CD4-positive, alpha-beta T cell treated with Interleukin-12 subunit alpha and Interleukin-12 subunit beta, for 1 hour (primary cell): ENCODE measurements around the gene S100A10.

Source experiments
- DNase-seq: peaks from one replicate; pipeline ENCODE4 v3.0.0-alpha.2; 2020

The S100A10 gene

DNA sequence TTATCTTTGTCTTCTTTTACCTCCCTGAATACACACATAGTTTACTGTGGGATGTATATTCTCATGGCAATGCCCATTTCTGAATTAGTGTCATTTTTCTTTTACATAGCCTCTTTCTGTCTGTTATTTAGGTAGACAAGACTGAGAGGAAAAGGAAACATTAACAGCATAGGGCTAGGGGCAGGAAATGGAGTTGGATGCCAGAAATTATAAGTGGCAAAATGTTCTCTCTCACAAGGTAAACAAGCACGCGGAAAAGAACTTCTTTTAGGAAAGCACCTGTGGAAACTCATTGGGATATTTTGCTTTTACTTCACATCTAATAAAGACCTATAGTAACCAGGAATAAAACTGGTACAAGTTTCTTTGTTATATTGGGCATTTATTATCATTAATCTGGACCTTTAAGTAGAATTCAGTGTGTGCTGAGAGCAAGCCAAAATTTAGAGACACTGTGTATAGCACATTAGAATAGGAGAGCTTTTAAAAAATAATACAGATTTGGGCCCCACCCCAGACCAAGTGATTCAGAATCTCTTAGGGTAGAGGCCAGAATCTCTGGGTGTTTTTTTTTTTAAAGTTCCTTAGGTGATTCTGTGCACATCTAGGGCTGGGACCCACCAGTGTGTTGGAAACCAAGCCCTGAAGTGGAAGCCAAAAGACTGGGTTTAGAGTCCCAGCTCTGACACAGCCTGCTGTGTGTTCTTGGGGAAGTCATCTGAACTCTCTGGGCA, 32.7 kb downstream of the S100A10 start:
- DNase-seq: no peak

DNA sequence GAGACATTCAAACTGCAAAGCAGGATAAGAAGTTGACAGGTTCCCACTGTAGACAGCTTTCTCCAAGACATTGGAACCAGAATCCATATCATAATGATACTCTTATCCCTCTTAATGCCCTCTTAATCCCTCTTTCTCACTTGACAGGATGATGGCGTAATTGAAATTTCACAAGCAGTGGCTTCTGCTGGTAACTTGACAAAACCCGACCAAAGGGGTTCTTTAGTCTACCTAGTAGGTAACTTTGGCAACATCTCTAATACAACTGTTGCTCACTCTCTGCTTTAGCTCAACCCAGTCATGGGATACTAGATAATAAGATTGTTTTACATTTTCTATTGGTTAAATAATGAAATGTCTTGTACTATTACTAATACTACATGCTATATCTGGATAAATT, 34.7 kb downstream of the S100A10 start:
- DNase-seq: no peak

DNA sequence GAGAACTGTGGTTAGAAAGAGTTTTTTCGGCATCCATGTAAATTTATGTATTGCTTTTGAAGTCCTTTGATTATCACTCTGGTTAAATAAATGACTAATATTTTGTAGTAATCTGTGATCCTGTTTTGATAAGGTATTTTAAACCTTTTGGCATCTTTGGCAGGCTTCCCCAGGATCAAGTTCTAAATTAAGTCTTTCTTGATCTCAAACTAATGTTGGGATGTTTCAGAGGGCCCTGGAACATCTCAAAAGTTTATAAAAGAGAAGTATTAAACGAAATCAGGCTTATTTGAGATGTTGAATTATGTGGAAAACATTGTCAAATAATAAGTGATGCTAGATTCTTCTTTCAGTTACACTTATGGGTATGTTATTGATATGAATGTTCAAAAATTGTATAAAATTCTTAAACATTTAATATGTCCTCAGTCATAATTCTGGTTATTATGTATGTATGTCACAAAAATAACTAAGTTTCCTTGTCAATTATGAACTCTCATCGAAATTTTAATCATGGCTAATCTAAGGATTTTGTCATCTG, 36.6 kb downstream of the S100A10 start:
- no peak for DNase-seq

DNA sequence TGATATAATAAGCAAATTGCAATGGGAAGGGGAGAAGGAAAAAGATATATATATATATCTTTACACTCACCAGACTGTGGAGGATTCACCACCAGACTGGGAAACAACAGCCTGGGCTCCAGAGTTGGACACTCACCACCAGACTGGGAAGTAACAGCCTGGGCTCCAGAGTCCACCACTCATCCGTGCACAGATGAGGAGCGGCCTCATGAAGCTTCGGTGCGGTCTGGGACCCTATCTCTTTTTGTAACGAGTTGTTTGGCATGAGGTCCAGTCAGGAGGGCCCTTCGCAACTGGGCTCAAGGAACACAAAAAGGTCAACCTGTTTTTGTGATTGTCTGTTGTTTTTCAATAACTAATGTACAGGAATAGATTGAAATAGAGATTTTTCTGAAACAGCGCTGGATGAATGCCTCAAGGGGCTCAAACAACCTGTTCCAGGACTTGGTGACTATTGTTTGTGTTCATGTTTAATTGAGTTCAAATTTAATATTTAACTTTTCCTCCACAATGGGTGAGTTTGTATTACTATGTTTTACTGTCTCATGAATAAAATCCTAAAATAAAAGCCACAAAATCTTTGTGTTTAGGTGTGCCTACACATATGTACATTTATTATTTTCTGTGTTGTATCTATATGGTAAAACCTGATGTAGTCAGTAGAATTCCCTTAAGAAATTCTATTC, 40.1 kb downstream of the S100A10 start:
- no peak for DNase-seq

DNA sequence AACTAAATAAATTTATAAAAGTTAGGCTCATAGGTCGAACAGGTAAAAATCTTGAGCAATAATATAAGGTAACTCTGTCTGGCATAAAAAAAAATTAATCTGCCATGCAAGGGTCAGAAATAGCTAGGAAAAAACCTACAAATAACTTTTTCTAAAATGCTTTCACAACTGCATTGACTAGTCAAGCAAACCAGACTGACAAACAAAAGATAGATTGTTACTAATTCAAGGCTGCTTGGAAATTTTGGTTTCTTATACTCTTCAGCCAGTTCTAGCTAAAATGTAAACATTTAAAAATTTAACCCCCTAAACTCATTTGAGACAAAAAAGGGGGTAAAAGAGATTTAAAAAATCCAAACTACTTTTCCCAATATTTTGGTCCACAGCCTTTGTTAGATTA, 40.8 kb downstream of the S100A10 start:
- no peak for DNase-seq

DNA sequence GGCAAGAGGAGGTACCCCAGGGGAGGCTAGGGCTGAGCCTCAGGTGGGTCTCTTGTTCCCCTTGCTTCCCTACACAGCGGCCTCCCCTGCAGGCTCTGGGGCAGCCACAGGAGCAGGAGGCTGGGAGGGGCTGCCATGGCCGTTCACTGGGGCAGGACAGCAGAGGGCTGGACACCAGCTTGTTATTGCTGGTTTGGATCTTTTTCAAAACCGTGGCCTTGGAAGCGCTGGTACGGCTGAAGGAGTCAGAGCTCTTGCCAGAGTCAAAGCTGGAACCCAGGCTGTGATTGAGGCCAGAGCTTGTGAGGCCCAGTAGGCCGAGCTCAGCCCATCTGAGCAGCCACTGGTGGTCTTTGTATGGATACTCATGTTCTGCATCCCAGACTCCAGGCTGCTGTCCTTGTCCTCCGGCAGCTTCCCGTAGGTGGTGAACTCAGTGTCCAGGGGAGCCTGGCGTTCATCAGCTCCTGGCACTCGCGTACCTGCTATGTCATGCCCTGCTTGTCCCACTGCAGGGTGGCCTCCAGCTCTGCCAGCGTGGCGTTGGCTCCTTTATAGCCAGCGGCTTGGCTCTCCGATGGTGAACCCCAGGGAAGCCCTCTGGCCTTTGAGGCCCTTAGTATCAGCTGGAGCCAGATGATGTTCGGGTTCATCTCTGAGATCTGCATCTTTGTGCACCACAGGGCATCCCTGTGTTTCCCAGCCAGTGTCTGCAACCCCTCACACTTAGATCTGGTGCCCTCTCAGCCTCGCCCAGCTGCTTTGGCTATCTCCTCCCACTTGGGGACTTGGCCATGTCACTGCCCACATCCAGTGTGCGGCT, 44.1 kb downstream of the S100A10 start:
- no peak for DNase-seq

DNA sequence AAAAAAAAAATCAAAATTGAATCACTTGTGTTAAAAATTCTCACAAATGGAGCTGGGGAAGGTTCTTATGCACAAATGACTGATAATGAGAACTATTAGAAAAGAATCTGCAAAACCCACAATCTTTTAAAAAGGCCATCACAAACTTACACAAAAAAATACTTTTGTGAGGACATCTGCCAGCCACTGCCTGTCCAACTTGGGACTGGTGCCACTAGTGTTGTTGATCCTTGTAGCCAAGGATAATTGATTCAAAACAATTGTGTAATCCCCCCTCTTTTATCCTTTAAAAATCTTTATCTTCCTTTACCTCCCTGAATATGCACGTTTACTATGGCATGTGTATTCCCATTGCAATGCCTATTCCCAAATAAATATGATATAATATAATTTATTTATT, 45.2 kb downstream of the S100A10 start:
- DNase-seq: no peak

DNA sequence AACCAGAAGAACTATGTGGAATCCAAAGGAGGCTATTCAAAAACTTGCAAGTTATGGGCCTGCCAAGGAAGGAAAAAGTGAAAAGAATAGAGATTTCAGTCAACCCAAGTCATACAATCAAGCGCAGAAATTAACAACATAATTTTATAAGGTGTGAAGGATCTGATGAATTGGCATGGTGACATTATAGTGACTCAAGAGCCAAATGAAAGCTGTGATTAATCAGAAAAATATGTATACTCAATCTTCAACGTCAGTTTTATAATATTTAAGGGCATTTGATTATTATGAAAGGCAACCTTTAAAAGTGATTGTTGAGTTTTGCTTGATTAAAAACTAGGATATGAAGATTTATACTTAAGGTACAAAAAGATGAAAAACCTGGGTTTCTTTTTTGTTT, 46.5 kb downstream of the S100A10 start:
- no peak for DNase-seq

DNA sequence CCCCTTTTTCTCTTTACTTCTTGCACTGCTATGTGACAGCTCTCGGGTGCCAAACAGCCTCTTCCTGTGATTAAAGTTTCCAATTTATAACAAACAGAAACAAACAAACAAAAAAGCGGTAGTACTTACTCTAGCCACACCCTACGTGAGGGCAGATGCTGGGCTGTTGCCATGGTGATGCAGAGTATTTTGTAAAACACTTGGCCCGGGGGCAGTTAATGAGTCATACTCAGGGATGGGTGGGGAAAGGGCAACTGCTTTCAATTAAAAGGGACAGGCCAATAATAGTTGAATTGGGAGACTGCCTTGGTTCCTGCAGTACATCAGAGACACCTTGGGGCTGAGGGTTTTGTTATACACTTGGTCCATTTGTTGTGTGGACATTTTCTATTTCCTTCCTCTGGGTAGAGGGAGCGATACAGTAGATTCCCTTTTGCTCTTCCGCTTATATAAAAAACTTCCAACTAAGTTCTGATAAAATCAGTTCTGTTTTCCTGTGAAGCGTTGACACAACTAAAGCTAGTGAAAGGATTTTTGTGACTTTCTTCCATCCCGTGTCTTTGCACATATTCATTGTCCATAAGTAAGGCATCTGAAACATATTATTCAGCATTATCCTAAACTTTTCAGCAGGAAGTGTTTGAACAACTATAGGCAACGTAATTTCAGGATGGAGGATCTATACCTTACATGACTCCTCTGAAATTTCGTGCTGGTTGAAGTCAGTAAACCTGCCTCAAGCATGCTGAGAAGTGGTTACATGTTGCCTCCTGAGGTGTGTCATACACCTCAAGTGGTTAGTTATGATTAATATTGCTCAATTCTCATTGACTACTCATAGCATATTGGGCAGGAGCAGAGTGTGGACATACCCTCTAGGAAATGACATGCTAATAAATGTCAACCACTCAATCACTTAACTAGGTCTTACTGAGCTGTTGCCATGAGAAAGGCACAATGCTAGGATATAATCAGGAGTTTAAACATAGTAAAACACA, 47.6 kb downstream of the S100A10 start:
- DNase-seq: peak; percentile 95

DNA sequence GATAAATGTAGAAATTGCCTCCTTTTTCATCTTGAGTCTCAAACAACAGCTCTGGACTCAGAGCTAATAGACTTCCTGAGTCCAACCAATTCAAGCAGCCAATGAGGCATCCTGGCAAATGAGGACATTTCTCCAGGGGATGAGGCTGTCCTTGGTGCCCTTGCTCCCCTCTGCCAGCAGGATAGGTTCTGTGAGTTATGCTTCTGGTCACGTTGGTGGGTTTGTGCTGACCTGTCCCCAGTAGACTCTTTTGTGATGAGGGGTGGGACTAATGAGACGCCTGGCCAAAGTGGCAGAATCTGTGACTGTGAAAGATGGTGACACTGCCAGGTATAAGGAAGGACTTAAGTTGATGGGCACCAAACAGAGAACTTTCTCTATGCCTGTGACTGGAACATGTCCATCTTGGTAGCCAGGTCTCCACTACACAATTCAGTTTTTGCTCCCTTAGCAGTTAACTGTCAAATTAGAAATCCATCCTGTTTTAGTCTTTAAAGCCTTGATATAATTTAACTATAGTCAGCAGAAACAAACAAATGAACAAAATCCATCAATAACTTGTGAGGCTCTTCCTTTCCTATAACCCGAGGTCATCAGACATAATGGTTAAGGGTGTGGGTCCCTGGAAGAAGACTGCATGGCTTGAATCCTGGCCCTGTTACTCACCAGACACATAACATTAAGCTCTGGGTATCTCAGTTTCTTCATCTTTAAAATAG, 48.6 kb downstream of the S100A10 start:
- peak; percentile 30 for DNase-seq

DNA sequence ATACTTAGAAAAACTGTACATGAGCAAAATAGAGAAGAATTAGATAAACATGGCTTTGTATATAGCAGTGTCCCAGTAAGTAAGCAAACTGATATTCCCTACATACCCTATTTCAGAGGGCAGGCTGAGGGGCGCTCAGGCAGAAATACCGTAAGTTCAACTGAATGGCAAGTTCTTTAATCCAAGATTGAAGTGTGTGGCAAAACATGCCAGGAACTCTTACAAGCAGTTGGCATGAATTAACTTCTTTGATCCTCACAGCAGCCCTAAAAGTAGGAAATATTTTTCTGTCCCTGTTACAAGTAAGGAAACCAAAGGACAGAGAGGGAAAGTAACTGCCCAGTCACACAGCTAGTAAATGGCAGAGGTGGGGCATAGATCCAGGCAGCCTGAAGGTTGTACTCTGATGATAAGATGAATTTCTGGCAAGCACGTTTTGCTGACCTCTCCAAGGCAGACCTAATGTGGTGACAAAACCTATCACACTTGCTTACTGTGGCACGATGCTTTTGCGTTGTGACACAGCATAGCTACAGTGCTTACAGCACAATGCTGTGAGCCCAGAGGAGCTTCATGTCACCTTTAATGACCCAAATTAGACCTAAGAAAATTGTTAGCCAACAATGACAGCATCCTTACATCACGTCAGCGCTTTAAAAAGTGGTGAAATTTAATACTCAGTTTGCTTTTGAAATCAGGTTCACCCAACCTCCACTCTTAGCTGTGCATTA, 49.4 kb downstream of the S100A10 start:
- DNase-seq: peak; percentile 38

DNA sequence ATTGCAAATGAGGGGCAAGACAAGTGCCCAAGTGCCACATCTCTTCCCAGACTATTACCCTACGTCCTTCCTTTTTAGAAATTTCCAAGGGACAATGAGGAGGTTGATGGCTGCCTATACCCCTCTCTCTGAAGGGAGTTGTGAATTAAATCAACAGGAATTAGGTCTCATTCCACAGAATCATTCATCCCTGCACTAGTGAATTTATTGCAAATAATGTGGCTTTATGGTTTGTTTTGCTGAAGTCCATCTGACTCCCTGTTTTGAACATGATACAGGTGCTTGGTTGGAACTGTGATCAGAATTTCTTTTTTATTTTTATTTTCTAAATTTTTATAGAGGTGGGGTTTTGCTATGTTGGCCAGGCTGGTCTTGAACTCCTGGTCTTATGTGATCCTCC, 50.1 kb downstream of the S100A10 start:
- no peak for DNase-seq

DNA sequence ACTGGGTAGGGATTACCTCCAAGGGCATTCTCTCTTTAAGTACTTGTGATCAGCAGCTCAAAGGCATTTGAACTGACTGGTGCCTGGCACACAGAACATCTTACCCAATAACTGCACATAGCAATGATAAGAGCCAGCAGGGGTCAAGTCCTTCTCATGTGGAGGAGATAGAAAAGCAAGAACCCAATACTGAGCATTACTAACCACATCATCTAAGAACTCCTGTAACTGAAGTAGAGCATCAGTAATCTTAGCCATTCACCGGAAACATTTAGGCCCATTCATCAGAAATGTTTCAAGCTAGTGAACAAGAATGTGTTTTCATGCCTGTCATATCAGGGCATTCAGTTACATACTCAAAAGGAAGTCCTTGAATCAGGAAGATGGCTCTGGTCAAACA, 50.8 kb downstream of the S100A10 start:
- DNase-seq: no peak

DNA sequence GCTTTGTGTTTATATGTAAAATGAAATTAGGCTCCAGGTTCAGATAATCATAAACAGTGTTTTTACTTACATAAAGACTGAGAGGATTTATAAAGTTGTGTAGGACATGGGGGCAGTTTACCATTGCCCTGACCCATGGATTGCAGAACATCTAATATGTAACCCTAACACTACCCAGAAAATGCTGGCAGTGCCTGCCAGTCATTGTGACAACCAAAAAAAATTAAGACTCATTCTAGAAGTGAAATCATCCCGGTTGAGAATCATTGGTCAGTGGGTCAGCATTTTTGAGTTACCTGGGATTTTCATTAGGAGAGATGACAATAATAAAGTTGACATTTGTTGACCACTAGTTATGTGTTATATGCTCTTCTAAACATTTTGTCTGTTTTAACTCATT, 53.1 kb downstream of the S100A10 start:
- no peak for DNase-seq

DNA sequence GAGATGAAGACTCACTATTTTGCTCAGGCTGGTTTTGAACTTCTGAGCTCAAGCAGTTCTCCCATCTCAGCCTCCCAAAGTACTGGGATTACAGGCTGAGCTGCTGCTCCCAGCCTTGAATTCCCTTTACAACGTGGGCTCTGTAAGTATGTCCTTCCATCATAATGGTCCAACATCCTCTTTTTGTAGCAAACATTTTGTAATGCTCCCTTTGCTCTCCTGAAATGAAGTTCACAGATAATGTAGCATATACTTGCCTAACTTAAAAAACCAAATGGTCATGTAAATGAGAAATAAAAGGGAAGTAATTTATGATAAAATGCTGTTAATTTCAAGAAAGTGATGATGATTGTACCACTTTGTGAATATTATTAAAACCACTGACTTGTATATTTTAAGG, 53.9 kb downstream of the S100A10 start:
- DNase-seq: no peak

DNA sequence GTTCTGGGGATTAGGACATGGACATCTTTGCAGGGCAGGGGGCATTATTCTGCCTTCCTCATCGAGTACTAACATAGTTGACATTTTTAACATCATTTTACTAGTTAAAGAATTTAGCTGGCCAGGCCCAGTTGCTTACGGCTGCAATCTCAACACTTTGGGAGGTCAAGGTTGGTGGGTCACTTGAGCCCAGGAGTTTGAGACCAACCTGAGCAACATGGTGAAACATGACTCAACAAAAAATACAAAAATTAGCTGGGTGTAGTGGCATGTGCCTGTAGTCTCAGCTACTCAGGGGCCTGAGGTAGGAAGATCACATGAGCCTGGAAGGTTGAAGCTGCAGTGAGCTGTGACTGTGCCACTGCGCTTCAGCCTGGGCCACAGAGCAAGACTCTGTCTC, 54.5 kb downstream of the S100A10 start:
- no peak for DNase-seq

DNA sequence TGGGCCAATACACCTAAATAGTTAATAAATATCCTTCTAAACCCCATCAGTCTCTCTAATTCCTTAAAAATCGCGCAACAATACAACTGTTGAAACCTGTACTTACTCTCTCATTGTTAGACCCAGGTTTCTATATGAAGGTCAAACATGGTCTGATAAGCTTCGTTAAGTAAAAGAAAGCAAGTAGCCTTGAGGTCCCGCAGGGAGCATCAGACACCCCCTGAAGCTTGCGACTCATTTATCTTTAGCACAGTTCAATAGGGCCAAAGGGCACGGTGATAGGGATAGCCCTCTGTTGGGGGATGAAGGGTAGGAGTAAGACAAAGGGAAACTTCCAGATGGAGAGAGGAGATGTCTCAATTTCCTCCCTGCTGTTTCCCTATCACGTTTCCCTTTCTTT, 57.0 kb downstream of the S100A10 start:
- DNase-seq: no peak

DNA sequence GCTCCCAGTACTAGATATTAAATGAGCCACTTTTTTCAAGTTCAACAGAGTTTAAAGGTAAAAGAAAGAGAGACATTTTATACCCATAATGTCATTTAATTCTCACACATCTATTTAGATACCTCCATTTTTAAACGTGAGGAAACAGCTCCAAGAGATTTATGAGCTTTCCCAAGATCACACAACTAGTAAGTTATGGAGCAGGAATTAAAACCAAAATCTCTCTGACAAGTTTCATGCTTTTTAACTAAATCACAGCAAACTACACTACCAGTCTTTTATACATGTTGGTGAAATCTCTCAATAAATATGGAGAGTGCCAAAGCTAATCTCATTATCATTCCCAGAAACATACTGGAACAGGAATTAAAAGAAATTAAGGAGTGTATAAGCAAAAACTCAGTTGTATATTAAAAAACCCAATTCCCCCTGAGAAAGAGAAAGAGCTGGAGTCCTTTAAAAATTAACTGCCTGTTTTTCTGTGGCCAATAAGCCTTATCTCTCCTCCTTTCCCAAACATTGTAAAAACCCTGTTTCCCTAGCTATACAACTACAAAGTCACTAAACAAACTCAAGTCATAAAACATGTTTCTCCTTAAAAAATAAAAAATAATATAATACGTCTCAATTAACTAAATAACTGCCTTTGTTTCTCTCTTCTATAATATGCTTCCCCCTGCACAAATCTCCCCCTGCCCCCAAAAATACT, 57.6 kb downstream of the S100A10 start:
- DNase-seq: no peak

DNA sequence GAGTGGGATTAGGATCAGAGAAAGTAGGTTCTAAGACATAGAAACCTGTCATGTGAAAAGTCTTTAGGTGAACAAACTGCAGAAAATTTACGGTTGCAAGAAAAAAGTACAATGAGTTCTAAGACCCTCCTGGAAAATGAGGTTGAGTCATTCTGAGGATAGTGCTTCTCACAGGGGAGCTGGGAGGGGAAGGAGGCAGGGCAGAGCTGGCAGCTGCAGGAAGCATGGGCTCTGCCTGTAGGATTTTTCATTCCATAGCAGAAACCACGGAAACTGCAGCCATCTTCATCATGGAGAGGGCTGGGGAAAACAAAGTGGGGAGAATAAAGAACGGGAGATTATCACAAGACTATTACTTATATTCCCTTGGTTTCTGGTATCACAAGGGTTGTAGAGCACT, 58.5 kb downstream of the S100A10 start:
- DNase-seq: no peak

DNA sequence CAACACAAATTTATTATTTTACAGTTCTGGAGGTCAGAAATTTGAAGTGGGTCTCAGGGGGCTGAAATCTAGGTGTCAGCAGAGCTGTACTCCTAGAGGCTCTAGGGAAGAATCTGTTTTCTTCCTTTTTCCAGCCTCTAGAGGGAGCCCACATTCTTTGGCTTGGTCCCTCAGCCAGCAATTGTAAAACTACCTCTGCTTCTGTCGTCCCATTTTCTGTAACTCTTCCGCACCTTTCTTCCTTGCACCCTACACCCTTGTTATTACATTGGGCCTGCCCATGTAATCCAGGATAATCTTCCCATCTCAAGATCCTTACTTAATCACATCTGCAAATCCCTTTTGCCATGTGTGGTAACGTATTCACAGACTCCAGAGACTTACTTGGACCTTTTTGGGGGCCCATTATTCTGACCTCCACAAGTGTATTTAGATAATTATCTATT, 59.6 kb downstream of the S100A10 start:
- peak; percentile 78 for DNase-seq
